MM.1S (cell line): ENCODE measurements around the gene ECT2L.

Experiments used
- EZH2 ChIP-seq: fragments of 300-600 bp; sonication (generic); optimal IDR thresholded peaks from 2 replicates; pipeline ENCODE3; 2017; ENCODE audit warnings: low read depth, mild to moderate bottlenecking, antibody characterized with exemption, low read length, mixed read lengths
- TF ChIP-seq, protein P1 (sequence below): fragments of 300-600 bp; sonication (generic); IDR thresholded peaks from 2 replicates; pipeline ENCODE4 v1.5.1; 2016; ENCODE audit warnings: antibody characterized with exemption, low read length, mixed read lengths

DNA sequence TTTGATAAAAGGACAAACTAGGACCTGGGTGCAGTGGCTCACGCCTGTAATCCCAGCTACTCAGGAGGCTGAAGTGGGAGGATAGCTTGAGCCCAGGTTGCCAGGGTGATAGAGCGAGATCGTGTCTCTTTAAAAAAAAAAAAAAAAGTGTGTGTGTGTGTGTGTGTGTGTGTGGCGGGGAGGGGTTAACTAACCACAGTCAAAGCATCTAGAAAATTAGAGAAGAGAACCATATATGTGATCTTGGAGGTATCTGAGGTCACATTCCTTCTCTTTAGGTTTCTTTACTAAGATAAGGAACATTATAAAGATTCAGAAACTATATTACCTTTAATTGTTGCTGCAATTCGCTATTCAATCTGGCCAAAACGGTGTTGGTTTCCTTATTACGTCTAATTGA is 111.3 kb downstream of the ECT2L start:
- TF ChIP-seq, protein P1, sequence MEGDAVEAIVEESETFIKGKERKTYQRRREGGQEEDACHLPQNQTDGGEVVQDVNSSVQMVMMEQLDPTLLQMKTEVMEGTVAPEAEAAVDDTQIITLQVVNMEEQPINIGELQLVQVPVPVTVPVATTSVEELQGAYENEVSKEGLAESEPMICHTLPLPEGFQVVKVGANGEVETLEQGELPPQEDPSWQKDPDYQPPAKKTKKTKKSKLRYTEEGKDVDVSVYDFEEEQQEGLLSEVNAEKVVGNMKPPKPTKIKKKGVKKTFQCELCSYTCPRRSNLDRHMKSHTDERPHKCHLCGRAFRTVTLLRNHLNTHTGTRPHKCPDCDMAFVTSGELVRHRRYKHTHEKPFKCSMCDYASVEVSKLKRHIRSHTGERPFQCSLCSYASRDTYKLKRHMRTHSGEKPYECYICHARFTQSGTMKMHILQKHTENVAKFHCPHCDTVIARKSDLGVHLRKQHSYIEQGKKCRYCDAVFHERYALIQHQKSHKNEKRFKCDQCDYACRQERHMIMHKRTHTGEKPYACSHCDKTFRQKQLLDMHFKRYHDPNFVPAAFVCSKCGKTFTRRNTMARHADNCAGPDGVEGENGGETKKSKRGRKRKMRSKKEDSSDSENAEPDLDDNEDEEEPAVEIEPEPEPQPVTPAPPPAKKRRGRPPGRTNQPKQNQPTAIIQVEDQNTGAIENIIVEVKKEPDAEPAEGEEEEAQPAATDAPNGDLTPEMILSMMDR: no peak
- no peak for TF ChIP-seq EZH2
